GM10847 (cell line): ENCODE data around the gene TRPM1.

Experiments
- POLR2A ChIP-seq: IDR thresholded peaks from 2 replicates; pipeline ENCODE4 v1.6.1; 2011; ENCODE audit not compliant: insufficient read length; ENCODE audit errors: extremely low read depth

The TRPM1 gene

GRCh38 chr15:31098491-31098917, 3.0 kb downstream of the TRPM1 start:
- TF ChIP-seq POLR2A = no peak

DNA sequence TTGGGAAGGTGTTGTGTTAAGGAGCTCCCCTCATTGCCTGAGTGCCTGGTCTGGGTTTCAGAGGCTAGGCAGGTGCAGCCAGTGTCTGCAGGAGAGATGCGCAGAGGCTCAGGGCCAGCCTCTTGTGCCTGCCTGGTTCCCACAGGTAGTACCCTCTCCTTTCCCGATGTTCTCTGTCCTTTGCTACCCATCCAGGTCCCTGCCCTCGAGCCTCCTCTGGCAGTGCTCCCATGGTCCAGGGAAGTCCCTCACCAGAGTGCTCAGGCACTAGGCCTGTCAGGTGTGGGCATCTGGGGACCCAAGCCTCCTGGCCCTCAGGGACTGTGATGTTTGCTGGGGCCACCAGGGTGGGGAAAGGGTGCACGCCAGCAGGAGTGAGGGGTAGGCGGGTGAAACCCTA, 5.0 kb downstream of the TRPM1 start:
- TF ChIP-seq POLR2A = no peak

GRCh38 chr15:31091481-31091880, 10.0 kb downstream of the TRPM1 start:
- TF ChIP-seq POLR2A = no peak

GRCh38 chr15:31090766-31091165, 10.8 kb downstream of the TRPM1 start:
- no peak for TF ChIP-seq POLR2A

GRCh38 chr15:31089368-31090047, 12.0 kb downstream of the TRPM1 start:
- TF ChIP-seq POLR2A = no peak

- no peak for TF ChIP-seq POLR2A
Observed at GRCh38 chr15:31088672-31089367, 12.7 kb downstream of the TRPM1 start.

DNA sequence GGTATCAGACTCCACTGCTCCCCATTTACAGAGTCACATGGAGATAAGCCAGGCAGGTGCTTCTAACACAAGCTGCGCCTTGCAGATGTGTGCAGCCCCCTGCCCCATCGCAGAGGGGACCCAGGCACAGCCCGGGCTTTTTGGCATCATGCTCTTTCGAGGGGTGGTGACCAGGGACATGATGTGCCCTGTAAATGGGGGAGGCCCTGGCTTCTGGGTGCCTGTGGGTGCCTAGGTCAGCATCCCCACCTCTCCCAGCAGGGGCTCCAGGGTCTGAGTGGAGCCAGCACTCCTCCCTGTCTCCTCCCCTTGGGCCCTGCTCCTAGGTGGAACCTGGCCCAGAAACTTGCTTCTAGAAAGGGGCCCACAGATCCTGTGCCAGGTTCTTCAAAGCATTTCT, 15.2 kb downstream of the TRPM1 start:
- no peak for TF ChIP-seq POLR2A

DNA sequence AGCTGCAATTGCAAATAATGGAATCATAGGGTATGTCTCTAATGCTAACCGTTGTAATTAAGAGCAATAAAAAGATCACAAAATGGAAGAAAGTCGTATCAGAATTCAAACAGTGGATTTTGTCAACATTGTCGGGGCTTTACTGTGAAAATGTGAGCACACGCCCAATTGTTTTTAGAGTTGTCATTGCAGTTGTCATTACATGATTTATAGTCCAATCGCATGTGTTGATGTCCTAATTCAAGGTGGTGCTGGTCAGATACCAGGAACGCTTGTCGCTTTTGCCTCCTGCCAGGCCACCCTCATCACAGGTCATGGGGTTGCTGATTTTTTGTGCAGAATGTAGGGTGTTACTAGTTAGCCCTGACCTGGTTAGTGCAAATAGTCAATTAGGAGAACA, 16.2 kb downstream of the TRPM1 start:
- TF ChIP-seq POLR2A = no peak

- no peak for TF ChIP-seq POLR2A
Observed at GRCh38 chr15:31084176-31084575, 17.3 kb downstream of the TRPM1 start.

DNA sequence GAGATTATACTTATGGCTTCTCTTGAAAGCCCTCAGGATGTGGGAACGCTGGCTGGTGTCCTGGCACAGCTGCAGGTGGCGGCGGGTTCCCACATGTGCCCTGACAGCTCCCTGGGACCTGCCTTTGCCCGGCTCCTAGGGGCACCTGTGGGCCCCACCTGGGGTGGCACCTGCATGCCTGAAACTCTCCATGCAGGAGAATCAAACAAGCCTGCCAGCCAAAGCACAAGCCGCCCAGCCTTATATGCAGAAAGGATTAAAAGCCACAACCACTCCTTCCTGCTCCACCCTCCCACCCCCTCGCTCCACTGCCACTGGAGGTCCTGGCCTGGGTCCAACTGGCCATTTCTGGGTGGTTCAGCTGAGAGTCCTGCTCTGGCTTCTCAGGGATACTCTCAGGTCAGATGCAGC, 18.1 kb downstream of the TRPM1 start:
- TF ChIP-seq POLR2A = no peak

DNA sequence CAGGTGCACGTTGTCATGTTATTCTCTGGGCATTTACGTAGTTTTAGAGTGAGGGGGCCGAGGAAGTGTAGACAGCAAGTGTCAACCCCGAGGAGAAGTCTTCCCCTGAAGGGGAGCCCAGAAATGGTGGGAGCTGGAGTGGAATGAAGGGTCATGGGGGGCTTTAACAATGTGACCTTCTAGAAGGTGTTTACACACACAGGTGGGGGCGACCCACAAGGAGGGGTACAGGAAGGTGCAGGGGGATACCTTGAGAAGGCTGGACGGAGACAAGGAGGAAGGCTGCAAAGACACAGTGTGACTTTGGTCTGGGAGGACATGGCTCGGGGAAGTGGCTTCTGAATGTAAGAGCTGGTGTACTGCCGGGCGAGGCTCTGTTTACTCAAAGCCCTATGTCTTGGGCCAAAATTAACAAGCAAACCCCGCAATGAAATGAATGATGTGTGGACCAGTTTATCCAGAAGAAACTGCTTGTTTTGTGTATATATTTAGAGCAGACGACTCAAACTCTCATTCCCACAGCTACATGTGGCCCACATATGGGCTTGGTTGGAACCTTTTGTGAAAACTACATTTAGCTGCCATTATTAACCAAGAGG, 18.7 kb downstream of the TRPM1 start:
- no peak for TF ChIP-seq POLR2A

DNA sequence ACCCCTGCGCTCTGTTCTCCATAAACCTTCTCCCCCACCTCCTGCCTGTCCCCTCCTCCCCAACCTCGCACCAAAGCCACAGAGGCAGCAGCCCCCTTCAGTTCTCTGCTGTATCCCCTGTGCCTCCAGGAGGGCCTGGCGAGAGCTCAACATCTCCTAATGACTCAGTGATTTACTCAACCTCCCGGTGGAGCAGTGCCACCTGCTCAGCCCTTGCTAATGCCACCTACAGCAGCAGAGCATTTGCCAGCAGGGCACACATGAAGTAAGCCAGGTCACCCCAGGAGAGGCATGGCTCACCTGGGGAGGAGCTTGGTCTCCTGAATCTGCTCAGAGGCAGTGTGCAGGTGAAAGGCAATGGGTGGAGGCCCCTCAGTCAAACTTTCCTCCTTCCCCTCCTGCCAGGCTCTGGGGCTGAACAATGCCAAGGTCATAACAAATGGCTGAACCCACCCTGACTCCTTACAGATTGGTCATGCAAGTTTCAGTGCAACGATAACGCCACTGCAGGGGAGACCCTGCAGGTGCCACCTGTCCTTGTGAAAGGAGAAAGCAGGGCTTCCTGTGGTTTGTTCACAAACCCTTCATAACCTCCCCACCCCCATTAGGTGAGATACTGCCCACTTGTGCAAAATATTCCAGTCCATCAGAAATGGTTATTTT, 19.8 kb downstream of the TRPM1 start:
- TF ChIP-seq POLR2A = no peak

GRCh38 chr15:31081056-31081455, 20.5 kb downstream of the TRPM1 start:
- no peak for TF ChIP-seq POLR2A

- TF ChIP-seq POLR2A = no peak
Observed at GRCh38 chr15:31080591-31081014, 20.9 kb downstream of the TRPM1 start.

DNA sequence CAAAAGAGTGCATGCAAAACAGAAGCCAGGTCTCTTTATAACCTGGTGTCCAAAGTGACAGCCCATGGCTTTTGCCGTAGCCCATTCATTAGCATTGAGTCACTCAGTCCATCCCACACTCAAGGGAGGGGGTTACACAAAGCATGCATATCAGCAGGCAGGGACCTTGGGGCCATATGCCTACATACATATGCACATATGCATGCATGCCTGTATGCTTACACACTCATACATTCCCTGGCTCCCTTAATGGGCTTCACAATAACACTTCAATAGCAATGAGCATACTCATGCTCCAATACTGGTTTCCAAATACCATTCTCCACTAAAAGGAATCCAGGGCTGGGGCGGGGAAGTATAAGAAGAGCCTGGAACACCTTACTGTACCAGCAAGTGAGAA, 22.0 kb downstream of the TRPM1 start:
- TF ChIP-seq POLR2A = no peak

DNA sequence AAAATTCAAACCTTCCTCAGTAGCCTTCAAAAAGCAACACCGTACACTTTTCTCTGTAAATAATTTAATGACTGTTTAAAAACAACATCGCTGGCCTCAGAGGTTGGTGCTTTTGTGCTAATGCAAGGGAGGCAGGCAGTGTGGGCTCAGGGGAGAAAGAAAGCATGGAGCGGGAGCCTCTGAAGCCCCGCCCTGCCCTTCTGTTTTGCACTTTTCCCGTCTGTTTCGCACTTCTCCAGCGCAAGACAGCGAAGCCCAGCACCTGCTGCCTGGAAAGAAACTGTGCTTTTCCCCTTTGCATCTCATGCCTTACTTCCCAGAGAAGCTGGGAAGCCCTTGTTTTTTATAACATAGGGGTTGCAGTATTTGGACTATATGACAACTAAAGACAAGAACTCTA, 23.1 kb downstream of the TRPM1 start:
- TF ChIP-seq POLR2A = no peak

DNA sequence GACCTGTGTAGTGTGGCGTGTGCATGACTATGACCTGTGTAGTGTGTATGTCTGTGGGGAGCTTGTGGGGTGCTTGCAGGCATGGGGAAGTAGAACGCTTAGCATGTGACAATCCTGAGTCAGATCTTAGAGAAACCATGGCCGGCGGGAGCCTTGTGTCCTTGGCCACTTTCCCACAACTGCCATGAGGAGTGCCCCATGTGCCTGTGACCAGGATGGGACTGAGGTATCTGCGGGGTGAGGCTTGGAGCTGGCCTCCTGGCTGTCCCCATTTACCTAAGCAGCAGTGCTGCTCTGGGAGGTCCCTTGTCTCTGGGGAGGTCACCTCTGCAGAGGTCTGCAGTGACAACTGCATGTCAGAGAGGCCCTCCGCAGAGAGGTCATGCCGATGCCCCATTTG, 23.6 kb downstream of the TRPM1 start:
- TF ChIP-seq POLR2A = no peak

DNA sequence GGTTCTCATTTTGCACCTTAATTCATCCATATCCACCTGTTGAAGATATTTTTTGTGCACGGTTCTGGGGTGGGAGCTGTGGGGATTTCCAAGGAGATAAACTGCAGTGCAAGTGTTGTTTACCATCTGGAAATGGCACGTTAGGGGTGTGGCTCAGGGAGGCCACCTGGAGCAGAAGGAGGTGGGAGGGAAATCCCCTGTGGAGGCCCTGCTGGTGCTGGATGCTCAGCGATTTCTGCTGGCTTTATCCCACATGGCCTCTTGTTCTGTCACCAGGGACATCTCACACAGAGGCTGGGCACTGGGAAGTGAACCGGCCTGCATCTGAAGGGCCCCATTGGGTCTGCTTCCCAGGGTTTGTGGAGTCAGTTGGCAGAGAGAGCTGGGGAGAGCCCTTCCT, 24.3 kb downstream of the TRPM1 start:
- TF ChIP-seq POLR2A = no peak
